PFSK-1 (cell line): Measurements from ENCODE around the gene RHOF.

ENCODE experiments used
- FOXP2 ChIP-seq: optimal IDR thresholded peaks from 2 replicates; pipeline ENCODE3; 2011; ENCODE audit warnings: borderline replicate concordance, control low read depth, inconsistent platforms; ENCODE audit not compliant: insufficient read depth; ENCODE audit errors: extremely low read length, extremely low read depth
- POLR2AphosphoS5 ChIP-seq: IDR thresholded peaks from 2 replicates; pipeline ENCODE4 v1.6.1; 2012; ENCODE audit warnings: low read depth, mild to moderate bottlenecking, control low read depth, low read length, moderate library complexity
- REST ChIP-seq, 2 experiments: IDR thresholded peaks; 2 replicates each; pipeline versions ENCODE4 v1.6.1 to v1.8.0; 2011 to 2012; ENCODE audit warnings: low read depth in 2 of 2, low read length in 2 of 2, control low read depth in 1 of 2, inconsistent platforms in 1 of 2, mild to moderate bottlenecking in 1 of 2, moderate library complexity in 1 of 2; ENCODE audit not compliant: insufficient read depth in 1 of 2
- SIN3A ChIP-seq: IDR thresholded peaks from 2 replicates; pipeline ENCODE4 v1.6.1; 2012; ENCODE audit warnings: mild to moderate bottlenecking, low read length, moderate library complexity, borderline replicate concordance; ENCODE audit not compliant: insufficient read depth
- TAF1 ChIP-seq: IDR thresholded peaks from 2 replicates; pipeline ENCODE4 v1.6.1; 2012; ENCODE audit warnings: low read length, control low read depth, borderline replicate concordance; ENCODE audit not compliant: insufficient read depth

Gene RHOF

GRCh38 chr12:121809712-121810116, 16.2 kb upstream of the RHOF start:
- TF ChIP-seq POLR2AphosphoS5 (no peak), SIN3A (no peak), FOXP2 (no peak), REST (IDR thresholded peaks at IDR 0.05; ENCODE audit: insufficient read depth in 1 of 2, low read depth in 2 of 2, low read length in 2 of 2) (no peak), TAF1 (no peak)

GRCh38 chr12:121808623-121809022, 15.1 kb upstream of the RHOF start:
- TF ChIP-seq FOXP2 (no peak), SIN3A (no peak), REST (IDR thresholded peaks at IDR 0.05; ENCODE audit: insufficient read depth in 1 of 2, low read depth in 2 of 2, low read length in 2 of 2) (no peak)

- TF ChIP-seq FOXP2, result no peak
- no peak for TF ChIP-seq SIN3A
- no peak for TF ChIP-seq POLR2AphosphoS5
- no peak for TF ChIP-seq TAF1
- no peak for TF ChIP-seq REST (IDR thresholded peaks at IDR 0.05; ENCODE audit: insufficient read depth in 1 of 2, low read depth in 2 of 2, low read length in 2 of 2)
Observed at GRCh38 chr12:121807642-121808347, 14.3 kb upstream of the RHOF start.

- TF ChIP-seq POLR2AphosphoS5 (no peak), SIN3A (no peak), REST (IDR thresholded peaks at IDR 0.05; ENCODE audit: insufficient read depth in 1 of 2, low read depth in 2 of 2, low read length in 2 of 2) (no peak), FOXP2 (no peak), TAF1 (no peak)
Observed at GRCh38 chr12:121806546-121807423, 13.3 kb upstream of the RHOF start.
